Right lobe of liver (tissue), 6 donors: ENCODE measurements around the gene SKAP2. TPM values are rescaled to one million over a fixed set of nuclear protein-coding genes. Genes with fewer than 3 reads are reported as not detected.

Experiments
- ATAC-seq, 4 donors: fragments of 200-7000 bp; cut with Tn5 transposase; one replicate each; pipeline ENCODE4 v1.9.1; 2020; ENCODE audit warnings: mild to moderate bottlenecking in 4 of 4, moderate library complexity in 4 of 4
- DNase-seq, 3 donors: peaks; one replicate each; pipeline ENCODE4 v3.0.0-alpha.2; 2020
- H3K27ac ChIP-seq, 3 donors: fragments of 200-600 bp; one replicate each; pipeline ENCODE4 v1.8.0; 2022
- H3K27me3 ChIP-seq, 2 donors: fragments of 200-600 bp; one replicate each; pipeline ENCODE4 v1.8.0; 2022
- H3K36me3 ChIP-seq, 4 donors: fragments of 200-600 bp; sonication (generic) in 1 of 4; one replicate each; pipeline versions ENCODE4 v1.5.1 to v1.8.0; 2017 to 2022; ENCODE audit warnings: control low read depth in 1 of 4
- H3K4me1 ChIP-seq, 4 donors: fragments of 200-600 bp; sonication (generic) in 1 of 4; one replicate each; pipeline versions ENCODE4 v1.5.1 to v1.8.0; 2017 to 2022; ENCODE audit warnings: control low read depth in 1 of 4
- H3K4me3 ChIP-seq, 3 donors: fragments of 200-600 bp; one replicate each; pipeline ENCODE4 v1.8.0; 2022
- H3K9me3 ChIP-seq, 4 donors: fragments of 200-600 bp; sonication (generic) in 1 of 4; one replicate each; pipeline versions ENCODE4 v1.5.1 to v1.8.0; 2017 to 2022; ENCODE audit warnings: control low read depth in 1 of 4
- POLR2A ChIP-seq: fragments of 450-650 bp; IDR thresholded peaks from one replicate; pipeline ENCODE4 v1.6.1; 2017; ENCODE audit warnings: antibody characterized with exemption, mild to moderate bottlenecking
- WGBS: methylation state at CpG from one replicate; pipeline ENCODE4 v1.1.6; 2018; ENCODE audit warnings: low coverage, low lambda C conversion rate; ENCODE audit not compliant: insufficient coverage; ENCODE audit errors: missing lambda C conversion rate; 5-methylcytosine and 5-hydroxymethylcytosine counted together
- intact Hi-C, 2 donors: fragments of 100-400 bp; cut with DNase I; formaldehyde crosslinking; loops; one replicate each; pipeline versions ENCODE4 v1.11.2 to v1.14.1; 2022
- total RNA-seq, 6 experiments: library from RNA; depleted of rRNA in 2 of 6; stranded (reverse); fragments of >200 nt in 2 of 6; fragmentation: NEBNext Ultra II Directional in 3 of 6; extraction: Animal tissue kit (Norgen Biotek cat#: 25700) in 3 of 6; gene quantifications; one replicate each; pipeline versions ENCODE4 v1.1.0 to v1.2.4, GENCODE V29; 2016 to 2023
- TF ChIP-seq, protein P1 (sequence below), 4 donors: fragments of 200-600 bp in 3 of 4; fragments of 450-650 bp in 1 of 4; IDR thresholded peaks; one replicate each; pipeline versions ENCODE4 v1.5.1 to v1.8.0; 2016 to 2022; ENCODE audit warnings: antibody characterized with exemption in 4 of 4, mild to moderate bottlenecking in 2 of 4
- donor health status: DM: no; HTN: yes; CAD: no.
- donor health status: DM: no; HTN: no; CAD: no.
- donor health status: DM: no; HTN: no; CAD: no.
- donor health status: DM: no; HTN: yes; CAD: no.
- donor health status: DM: no; HTN: yes; CAD: no.

SKAP2 gene
- total RNA-seq, 6 experiments from 2014 or later = 4.7 to 19.6 (median 9.0) TPM

DNA sequence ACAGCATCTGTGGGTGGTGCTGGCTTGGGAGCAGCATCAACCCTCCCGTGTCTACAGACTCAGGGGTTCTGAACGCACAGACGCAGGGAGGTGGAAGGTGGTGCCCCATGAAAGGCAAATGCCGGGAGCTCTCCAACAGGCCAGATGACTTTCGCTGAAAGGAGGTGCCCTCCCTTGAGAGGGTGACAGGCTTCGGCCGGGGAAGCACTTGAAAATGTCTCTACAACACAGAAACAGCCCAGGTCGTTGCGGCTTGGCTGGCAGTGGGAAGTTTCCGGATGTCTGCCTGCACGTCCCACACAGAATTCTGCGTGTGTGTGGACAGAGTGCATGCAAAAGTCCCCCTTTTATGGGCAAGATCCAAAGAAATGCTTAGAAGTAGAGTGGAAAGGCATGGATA is 239.6 kb downstream of the SKAP2 start:
- H3K36me3 ChIP-seq = no peaks in the 10 kb centered on the region
- no peaks in the 10 kb centered on the region for H3K4me1 ChIP-seq
- intact Hi-C loops = no loop called here
- H3K27ac ChIP-seq = no peak overlapping the region
- WGBS = 68% methylated on average over 9 of the region's 12 CpGs
- H3K9me3 ChIP-seq = no peaks in the 10 kb centered on the region
- H3K27me3 ChIP-seq = no peaks in the 10 kb centered on the region
- DNase-seq = no peak
- no peak for TF ChIP-seq POLR2A
- TF ChIP-seq, protein P1, sequence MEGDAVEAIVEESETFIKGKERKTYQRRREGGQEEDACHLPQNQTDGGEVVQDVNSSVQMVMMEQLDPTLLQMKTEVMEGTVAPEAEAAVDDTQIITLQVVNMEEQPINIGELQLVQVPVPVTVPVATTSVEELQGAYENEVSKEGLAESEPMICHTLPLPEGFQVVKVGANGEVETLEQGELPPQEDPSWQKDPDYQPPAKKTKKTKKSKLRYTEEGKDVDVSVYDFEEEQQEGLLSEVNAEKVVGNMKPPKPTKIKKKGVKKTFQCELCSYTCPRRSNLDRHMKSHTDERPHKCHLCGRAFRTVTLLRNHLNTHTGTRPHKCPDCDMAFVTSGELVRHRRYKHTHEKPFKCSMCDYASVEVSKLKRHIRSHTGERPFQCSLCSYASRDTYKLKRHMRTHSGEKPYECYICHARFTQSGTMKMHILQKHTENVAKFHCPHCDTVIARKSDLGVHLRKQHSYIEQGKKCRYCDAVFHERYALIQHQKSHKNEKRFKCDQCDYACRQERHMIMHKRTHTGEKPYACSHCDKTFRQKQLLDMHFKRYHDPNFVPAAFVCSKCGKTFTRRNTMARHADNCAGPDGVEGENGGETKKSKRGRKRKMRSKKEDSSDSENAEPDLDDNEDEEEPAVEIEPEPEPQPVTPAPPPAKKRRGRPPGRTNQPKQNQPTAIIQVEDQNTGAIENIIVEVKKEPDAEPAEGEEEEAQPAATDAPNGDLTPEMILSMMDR (IDR thresholded peaks at IDR 0.05) = no peak
- no peak for ATAC-seq
- H3K4me3 ChIP-seq = no peak overlapping the region

DNA sequence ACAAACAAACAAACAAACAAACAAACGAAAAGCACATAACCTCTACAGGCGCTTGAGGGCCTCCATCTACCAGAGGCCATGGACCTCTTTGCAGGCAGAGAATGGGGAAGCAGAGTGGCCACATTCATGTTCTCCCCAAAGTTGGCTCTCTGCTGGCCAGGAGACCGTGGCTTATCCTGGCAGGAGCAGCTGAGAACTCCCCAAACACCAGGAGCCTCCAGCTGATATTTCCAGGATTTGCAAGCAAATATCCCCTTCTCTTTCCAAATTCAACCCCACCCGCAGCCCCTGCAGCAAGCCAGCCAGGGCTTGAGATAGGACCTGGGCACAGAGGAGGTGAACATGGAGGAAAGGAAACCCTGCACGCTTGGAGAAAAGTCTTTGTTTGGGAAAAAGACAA is 240.0 kb downstream of the SKAP2 start:
- no peak for DNase-seq
- no peaks in the 10 kb centered on the region for H3K4me1 ChIP-seq
- no peaks in the 10 kb centered on the region for H3K9me3 ChIP-seq
- no peak overlapping the region for H3K4me3 ChIP-seq
- TF ChIP-seq, protein P1 (IDR thresholded peaks at IDR 0.05) = no peak
- TF ChIP-seq POLR2A = no peak
- H3K27ac ChIP-seq = no peak overlapping the region
- 100% methylated on average over 1 of the region's 5 CpGs for WGBS
- intact Hi-C loops = no loop called here
- no peak for ATAC-seq
- H3K36me3 ChIP-seq = no peaks in the 10 kb centered on the region
- H3K27me3 ChIP-seq = no peaks in the 10 kb centered on the region

DNA sequence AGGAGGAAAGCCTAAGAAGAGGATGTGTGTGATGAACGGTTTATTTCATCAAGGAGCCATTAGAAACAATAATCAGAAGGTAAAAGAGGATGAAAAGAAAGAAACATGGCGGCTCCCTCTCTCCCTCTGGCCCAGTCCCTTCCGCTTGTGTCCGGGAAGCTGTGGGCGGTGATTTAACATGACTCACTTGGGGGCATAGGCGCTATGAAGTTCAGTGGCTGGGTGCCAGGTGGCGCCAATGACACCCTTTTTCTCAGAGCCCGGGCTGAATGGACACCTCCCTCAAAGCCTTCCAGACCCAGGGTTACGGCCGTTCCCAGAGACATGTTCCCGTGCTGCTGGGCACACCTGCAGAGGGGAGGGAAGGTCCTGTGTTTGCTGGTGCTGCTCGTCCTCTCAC is 244.0 kb downstream of the SKAP2 start:
- H3K4me1 ChIP-seq = no peaks in the 10 kb centered on the region
- H3K4me3 ChIP-seq = no peak overlapping the region
- 76% methylated on average over 7 of the region's 12 CpGs for WGBS
- ATAC-seq (no peak), DNase-seq (no peak)
- no peak overlapping the region for H3K27ac ChIP-seq
- intact Hi-C loops = no loop called here
- no peaks in the 10 kb centered on the region for H3K27me3 ChIP-seq
- TF ChIP-seq, protein P1 (IDR thresholded peaks at IDR 0.05) = no peak
- TF ChIP-seq POLR2A = no peak
- H3K36me3 ChIP-seq = no peaks in the 10 kb centered on the region
- no peaks in the 10 kb centered on the region for H3K9me3 ChIP-seq

DNA sequence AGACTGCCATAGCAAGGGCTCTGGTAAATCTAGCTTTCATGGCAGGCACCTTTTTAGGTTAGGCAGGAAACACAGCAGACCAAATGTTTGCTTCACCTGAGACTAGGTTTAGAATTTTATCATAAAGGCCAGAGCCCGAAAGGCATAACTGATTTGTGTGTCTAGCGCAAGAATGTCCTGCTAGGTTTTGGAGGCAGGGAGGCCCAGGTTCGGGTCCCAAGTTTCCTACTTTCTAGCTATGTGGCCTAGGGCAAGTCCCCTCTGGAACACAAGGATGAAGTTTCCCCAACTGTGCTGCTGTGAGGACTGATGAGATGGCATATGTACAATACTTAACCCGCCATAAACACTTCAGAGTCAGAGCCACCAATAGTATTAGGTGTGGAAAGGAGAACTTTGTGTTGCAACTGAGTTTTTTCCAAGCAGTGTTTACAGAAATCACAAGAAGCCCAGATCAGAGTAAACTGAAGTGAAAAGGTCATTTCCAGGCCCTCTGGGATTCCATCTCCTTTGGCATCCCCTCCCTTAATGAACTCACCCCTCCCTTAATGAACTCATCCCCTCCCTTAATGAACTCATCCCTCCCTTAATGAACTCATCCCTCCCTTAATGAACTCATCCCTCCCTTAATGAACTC is 244.9 kb downstream of the SKAP2 start:
- no peak for DNase-seq
- intact Hi-C loops = no loop called here
- no peak overlapping the region for H3K27ac ChIP-seq
- no peaks in the 10 kb centered on the region for H3K27me3 ChIP-seq
- H3K4me3 ChIP-seq = no peak overlapping the region
- WGBS = 100% methylated on average over 1 of the region's 4 CpGs
- TF ChIP-seq, protein P1 (IDR thresholded peaks at IDR 0.05) = no peak
- no peak for TF ChIP-seq POLR2A
- ATAC-seq = no peak
- no peaks in the 10 kb centered on the region for H3K4me1 ChIP-seq
- no peaks in the 10 kb centered on the region for H3K36me3 ChIP-seq
- H3K9me3 ChIP-seq = no peaks in the 10 kb centered on the region

DNA sequence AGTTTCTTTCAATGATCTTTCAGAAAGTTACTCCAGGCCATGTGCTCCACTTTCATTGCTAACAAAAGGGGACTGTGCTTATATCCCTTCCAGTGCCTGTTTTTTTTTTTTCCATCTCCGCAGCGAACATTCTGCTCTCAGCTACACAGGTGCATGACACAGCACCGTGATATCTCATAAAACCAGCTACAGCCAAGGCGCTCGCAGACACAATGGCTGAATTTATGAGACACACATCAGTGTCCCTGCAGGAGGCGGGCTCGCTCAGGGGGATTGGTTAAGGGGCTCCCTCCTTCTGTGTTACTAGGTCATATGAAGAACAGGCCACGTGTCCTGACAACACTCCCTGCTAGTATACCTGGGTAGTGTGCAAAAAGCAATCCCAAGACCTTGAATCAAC is 245.5 kb downstream of the SKAP2 start:
- no peak for TF ChIP-seq POLR2A
- TF ChIP-seq, protein P1 (IDR thresholded peaks at IDR 0.05) = no peak
- ATAC-seq (no peak), DNase-seq (no peak)
- intact Hi-C loops = no loop called here
- WGBS = 70% methylated on average over 3 of the region's 8 CpGs
- Histone ChIP-seq H3K27me3 (no peaks in the 10 kb centered on the region), H3K27ac (no peak overlapping the region), H3K4me3 (no peak overlapping the region), H3K36me3 (no peaks in the 10 kb centered on the region), H3K4me1 (no peaks in the 10 kb centered on the region), H3K9me3 (no peaks in the 10 kb centered on the region)
